Stomach smooth muscle (tissue), 2 donors: Measurements from ENCODE around the gene LNX2.

Experiments
- H3K27ac ChIP-seq: one replicate; pipeline ENCODE4 v1.7.0; 2013; ENCODE audit warnings: mild to moderate bottlenecking, low read length, inconsistent platforms
- H3K27me3 ChIP-seq, 2 donors: one replicate each; pipeline ENCODE4 v1.7.0; 2013; ENCODE audit warnings: low read length in 2 of 2; ENCODE audit not compliant: insufficient read depth in 2 of 2, control insufficient read depth in 1 of 2
- H3K36me3 ChIP-seq, 2 donors: one replicate each; pipeline ENCODE4 v1.7.0; 2013; ENCODE audit warnings: low read length in 2 of 2; ENCODE audit not compliant: control insufficient read depth in 2 of 2, insufficient read depth in 2 of 2
- H3K4me1 ChIP-seq: one replicate; pipeline ENCODE4 v1.7.0; 2013; ENCODE audit warnings: low read length; ENCODE audit not compliant: control insufficient read depth, insufficient read depth
- H3K4me3 ChIP-seq, 2 donors: one replicate each; pipeline ENCODE4 v1.7.0; 2013; ENCODE audit warnings: low read length in 2 of 2
- H3K9ac ChIP-seq, 2 donors: one replicate each; pipeline ENCODE4 v1.7.0; 2013; ENCODE audit warnings: low read length in 2 of 2, mild to moderate bottlenecking in 1 of 2
- H3K9me3 ChIP-seq, 2 donors: one replicate each; pipeline ENCODE4 v1.7.0; 2013; ENCODE audit warnings: low read length in 2 of 2; ENCODE audit not compliant: control insufficient read depth in 2 of 2
- donor health status: healthy.
- donor health status: Pancreatic carcinoma.

Gene LNX2

GRCh38 chr13:27628081-27628480 is 7.8 kb upstream of the LNX2 start:
- Histone ChIP-seq H3K4me3 (no peak overlapping the region), H3K27ac (no peak overlapping the region), H3K9me3 (no peaks in the 10 kb centered on the region), H3K4me1 (peaks cover under 1% of the 10 kb centered on the region), H3K9ac (no peak overlapping the region), H3K36me3 (peaks cover 4 to 6% of the 10 kb centered on the region in 2 donors), H3K27me3 (no peaks in the 10 kb centered on the region)

- H3K9ac ChIP-seq: no peak overlapping the region
- H3K4me3 ChIP-seq: no peak overlapping the region
- no peaks in the 10 kb centered on the region for H3K27me3 ChIP-seq
- no peaks in the 10 kb centered on the region for H3K9me3 ChIP-seq
- no peak overlapping the region for H3K27ac ChIP-seq
- H3K4me1 ChIP-seq: peaks cover 6% of the 10 kb centered on the region
- peaks cover 7 to 8% of the 10 kb centered on the region in 2 donors for H3K36me3 ChIP-seq
These were observed 7.1 kb upstream of the LNX2 start for GRCh38 chr13:27627380-27627779.

- Histone ChIP-seq H3K9ac (no peak overlapping the region), H3K36me3 (peaks cover 7 to 8% of the 10 kb centered on the region in 2 donors), H3K27ac (no peak overlapping the region), H3K4me3 (no peak overlapping the region), H3K4me1 (peaks cover 16% of the 10 kb centered on the region), H3K27me3 (no peaks in the 10 kb centered on the region), H3K9me3 (no peaks in the 10 kb centered on the region)
These were observed 5.5 kb upstream of the LNX2 start for GRCh38 chr13:27625839-27626238.

GRCh38 chr13:27624071-27624470 is 3.7 kb upstream of the LNX2 start:
- Histone ChIP-seq H3K27me3 (no peaks in the 10 kb centered on the region), H3K4me3 (no peak overlapping the region), H3K36me3 (peaks cover 6 to 8% of the 10 kb centered on the region in 2 donors), H3K9me3 (no peaks in the 10 kb centered on the region), H3K4me1 (peaks cover 17% of the 10 kb centered on the region), H3K9ac (no peak overlapping the region), H3K27ac (no peak overlapping the region)

- Histone ChIP-seq H3K9ac (no peak overlapping the region), H3K4me1 (peaks cover 23% of the 10 kb centered on the region), H3K27ac (peak overlapping the region; percentile 76), H3K9me3 (no peaks in the 10 kb centered on the region), H3K36me3 (peaks cover 5 to 8% of the 10 kb centered on the region in 2 donors), H3K4me3 (peak overlapping the region; percentile 20 to 93), H3K27me3 (no peaks in the 10 kb centered on the region)
These were observed 2.6 kb upstream of the LNX2 start for GRCh38 chr13:27622881-27623280.

- peak overlapping the region; percentile 84 to 89 for H3K9ac ChIP-seq
- no peaks in the 10 kb centered on the region for H3K27me3 ChIP-seq
- H3K4me1 ChIP-seq: peaks cover 23% of the 10 kb centered on the region
- peak overlapping the region; percentile 93 to 96 for H3K4me3 ChIP-seq
- H3K9me3 ChIP-seq: no peaks in the 10 kb centered on the region
- H3K27ac ChIP-seq: peak overlapping the region; percentile 76
- H3K36me3 ChIP-seq: peaks cover 5 to 8% of the 10 kb centered on the region in 2 donors
These were observed 1.9 kb upstream of the LNX2 start for GRCh38 chr13:27622102-27622820.

- Histone ChIP-seq H3K4me3 (peak within 1 kb of the TSS; percentile 93 to 96), H3K27ac (peak within 1 kb of the TSS; percentile 76), H3K4me1 (peaks cover 23% of the 10 kb centered on the region), H3K9me3 (no peaks in the 10 kb centered on the region), H3K27me3 (no peaks in the 10 kb centered on the region), H3K9ac (peak within 1 kb of the TSS; percentile 84 to 89), H3K36me3 (peaks cover 5 to 8% of the 10 kb centered on the region in 2 donors)
These were observed 1.2 kb upstream of the LNX2 start, which contains the start of gene POLR1D for GRCh38 chr13:27621366-27622101. Gene POLR1D, plus strand, starts transcription at chr13:27621892. Its CDS starts 92 bp downstream, at chr13:27621984.

- Histone ChIP-seq H3K4me1 (peaks cover 23% of the 10 kb centered on the region), H3K9ac (peak overlapping the region; percentile 84 to 89), H3K9me3 (no peaks in the 10 kb centered on the region), H3K36me3 (peaks cover 5 to 6% of the 10 kb centered on the region in 2 donors), H3K27me3 (no peaks in the 10 kb centered on the region), H3K4me3 (peak overlapping the region; percentile 93 to 96), H3K27ac (peak overlapping the region; percentile 76)
These were observed 712 bp upstream of the LNX2 start for GRCh38 chr13:27621116-27621365.

GRCh38 chr13:27619728-27620376 is 477 bp downstream of the LNX2 start:
- Histone ChIP-seq H3K4me3 (peak overlapping the region; percentile 88 to 93), H3K36me3 (peaks cover 5 to 6% of the 10 kb centered on the region in 2 donors), H3K9ac (peak overlapping the region; percentile 72 to 79), H3K27me3 (no peaks in the 10 kb centered on the region), H3K9me3 (no peaks in the 10 kb centered on the region), H3K27ac (peak overlapping the region; percentile 78), H3K4me1 (peaks cover 23% of the 10 kb centered on the region)

GRCh38 chr13:27619093-27619727 is 1.1 kb downstream of the LNX2 start:
- H3K27ac ChIP-seq: no peak overlapping the region
- peak overlapping the region; percentile 88 to 93 for H3K4me3 ChIP-seq
- peak overlapping the region; percentile 72 to 79 for H3K9ac ChIP-seq
- H3K36me3 ChIP-seq: peaks cover 5% of the 10 kb centered on the region in 2 donors
- peaks cover 23% of the 10 kb centered on the region for H3K4me1 ChIP-seq
- H3K27me3 ChIP-seq: no peaks in the 10 kb centered on the region
- no peaks in the 10 kb centered on the region for H3K9me3 ChIP-seq
